Measurements from ENCODE around the gene TADA3. TPM values are rescaled to one million over a fixed set of nuclear protein-coding genes. Genes with fewer than 3 reads are reported as not detected.

Gene TADA3
- total RNA-seq, 6 experiments from 2014 or later: 69.2 to 84.9 (median 77.0) TPM

DNA sequence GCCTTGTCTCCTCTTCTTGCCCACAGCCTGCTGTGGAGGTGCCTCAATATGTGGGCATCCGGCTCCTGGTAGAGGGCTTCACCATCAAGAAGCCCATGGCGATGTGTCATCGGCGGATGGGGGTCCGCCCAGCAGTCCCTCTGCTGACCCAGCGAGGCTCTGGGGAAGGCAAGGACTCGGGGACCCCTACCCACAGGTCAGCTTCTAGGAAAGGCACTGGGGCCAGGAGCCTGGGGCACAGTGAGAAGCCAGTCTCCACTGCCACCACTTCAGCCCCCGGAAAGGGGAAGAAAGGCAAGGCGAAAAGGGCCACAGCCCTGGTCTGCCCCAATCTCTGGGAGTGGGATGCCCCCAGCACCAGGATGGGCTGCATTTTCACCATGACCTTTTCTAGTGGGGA is 40.8 kb upstream of the TADA3 start:
- Mint-ChIP-seq H3K4me1 (ENCODE audit: low read depth) (no peaks in the 10 kb centered on the region), H3K27ac (no peak overlapping the region), H3K9me3 (no peaks in the 10 kb centered on the region), H3K36me3 (ENCODE audit: low read depth) (no peaks in the 10 kb centered on the region), H3K27me3 (ENCODE audit: insufficient read depth) (no peaks in the 10 kb centered on the region; the same call in 1 of the 2 replicates), H3K4me3 (no peak overlapping the region)
- TF ChIP-seq, protein P1, sequence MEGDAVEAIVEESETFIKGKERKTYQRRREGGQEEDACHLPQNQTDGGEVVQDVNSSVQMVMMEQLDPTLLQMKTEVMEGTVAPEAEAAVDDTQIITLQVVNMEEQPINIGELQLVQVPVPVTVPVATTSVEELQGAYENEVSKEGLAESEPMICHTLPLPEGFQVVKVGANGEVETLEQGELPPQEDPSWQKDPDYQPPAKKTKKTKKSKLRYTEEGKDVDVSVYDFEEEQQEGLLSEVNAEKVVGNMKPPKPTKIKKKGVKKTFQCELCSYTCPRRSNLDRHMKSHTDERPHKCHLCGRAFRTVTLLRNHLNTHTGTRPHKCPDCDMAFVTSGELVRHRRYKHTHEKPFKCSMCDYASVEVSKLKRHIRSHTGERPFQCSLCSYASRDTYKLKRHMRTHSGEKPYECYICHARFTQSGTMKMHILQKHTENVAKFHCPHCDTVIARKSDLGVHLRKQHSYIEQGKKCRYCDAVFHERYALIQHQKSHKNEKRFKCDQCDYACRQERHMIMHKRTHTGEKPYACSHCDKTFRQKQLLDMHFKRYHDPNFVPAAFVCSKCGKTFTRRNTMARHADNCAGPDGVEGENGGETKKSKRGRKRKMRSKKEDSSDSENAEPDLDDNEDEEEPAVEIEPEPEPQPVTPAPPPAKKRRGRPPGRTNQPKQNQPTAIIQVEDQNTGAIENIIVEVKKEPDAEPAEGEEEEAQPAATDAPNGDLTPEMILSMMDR (IDR thresholded peaks at IDR 0.05): no peak
- DNase-seq: no peak

DNA sequence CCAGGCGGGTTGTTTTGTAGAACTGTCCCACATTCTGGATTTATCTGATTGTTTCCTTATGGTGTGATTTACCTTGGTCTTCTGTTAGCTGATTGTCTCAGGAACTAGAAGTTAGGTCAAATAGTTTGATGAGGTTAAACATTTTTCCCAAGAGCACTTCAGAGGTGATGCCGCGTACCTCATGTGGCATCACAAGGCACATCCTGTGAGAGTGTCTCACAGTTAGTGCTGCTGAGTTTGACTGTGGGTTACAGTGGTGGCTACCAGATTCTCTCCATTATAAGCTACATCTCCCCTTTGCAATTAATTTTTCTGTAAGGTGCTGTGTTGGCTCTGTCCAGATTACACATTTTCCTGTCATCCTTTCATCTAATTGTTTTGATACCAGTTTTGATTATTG is 39.0 kb upstream of the TADA3 start:
- Mint-ChIP-seq H3K27me3 (ENCODE audit: insufficient read depth) (peaks cover 2% of the 10 kb centered on the region), H3K9me3 (no peaks in the 10 kb centered on the region), H3K36me3 (ENCODE audit: low read depth) (no peaks in the 10 kb centered on the region; the same call in 1 of the 2 replicates), H3K27ac (no peak overlapping the region), H3K4me1 (ENCODE audit: low read depth) (no peaks in the 10 kb centered on the region), H3K4me3 (no peak overlapping the region)
- TF ChIP-seq, protein P1 (IDR thresholded peaks at IDR 0.05): no peak
- no peak for DNase-seq

DNA sequence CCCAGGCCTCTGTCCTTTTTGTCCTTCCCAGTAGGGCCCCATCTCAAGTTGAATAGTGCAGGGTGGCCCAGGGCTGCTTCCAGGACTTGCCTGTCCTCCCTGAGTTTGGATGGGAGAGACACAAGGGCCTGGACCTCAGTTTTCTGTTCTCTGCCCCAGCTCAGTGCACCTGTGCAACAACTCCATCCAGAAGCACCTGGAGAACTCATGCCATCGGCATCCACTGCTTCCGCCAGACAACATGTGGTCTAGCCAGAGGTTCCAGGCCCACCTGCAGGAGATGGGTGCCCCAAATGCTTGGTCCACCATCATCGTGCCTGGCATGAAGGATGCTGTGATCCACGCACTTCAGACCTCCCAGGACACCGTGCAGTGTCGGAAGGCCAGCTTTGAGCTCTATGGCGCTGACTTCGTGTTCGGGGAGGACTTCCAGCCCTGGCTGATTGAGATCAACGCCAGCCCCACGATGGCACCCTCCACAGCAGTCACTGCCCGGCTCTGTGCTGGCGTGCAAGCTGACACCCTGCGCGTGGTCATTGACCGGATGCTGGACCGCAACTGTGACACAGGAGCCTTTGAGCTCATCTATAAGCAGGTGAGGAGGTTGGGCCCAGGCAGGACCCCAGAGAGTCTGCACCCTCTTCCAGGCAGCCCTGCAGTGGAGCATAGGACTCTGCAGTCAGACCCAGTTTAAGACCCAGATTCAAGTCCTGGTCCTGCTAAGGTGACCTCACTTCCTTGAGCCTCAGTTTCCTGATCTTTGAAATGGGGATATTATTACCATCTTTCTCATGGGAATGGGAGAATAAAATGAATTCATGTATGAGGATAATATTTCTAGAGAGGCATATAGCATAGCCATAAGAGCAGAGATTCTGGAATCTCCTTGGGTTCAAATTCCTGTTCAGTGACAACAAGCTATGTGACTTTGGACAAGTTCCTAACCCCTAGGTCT is 36.8 kb upstream of the TADA3 start:
- H3K4me3 Mint-ChIP-seq: no peak overlapping the region
- peaks cover 2% of the 10 kb centered on the region; the same call in 1 of the 2 replicates for H3K27me3 Mint-ChIP-seq (ENCODE audit: insufficient read depth)
- no peaks in the 10 kb centered on the region; the same call in 1 of the 2 replicates for H3K36me3 Mint-ChIP-seq (ENCODE audit: low read depth)
- no peaks in the 10 kb centered on the region for H3K4me1 Mint-ChIP-seq (ENCODE audit: low read depth)
- DNase-seq: no peak
- TF ChIP-seq, protein P1 (IDR thresholded peaks at IDR 0.05): no peak
- H3K27ac Mint-ChIP-seq: no peak overlapping the region
- H3K9me3 Mint-ChIP-seq: no peaks in the 10 kb centered on the region

DNA sequence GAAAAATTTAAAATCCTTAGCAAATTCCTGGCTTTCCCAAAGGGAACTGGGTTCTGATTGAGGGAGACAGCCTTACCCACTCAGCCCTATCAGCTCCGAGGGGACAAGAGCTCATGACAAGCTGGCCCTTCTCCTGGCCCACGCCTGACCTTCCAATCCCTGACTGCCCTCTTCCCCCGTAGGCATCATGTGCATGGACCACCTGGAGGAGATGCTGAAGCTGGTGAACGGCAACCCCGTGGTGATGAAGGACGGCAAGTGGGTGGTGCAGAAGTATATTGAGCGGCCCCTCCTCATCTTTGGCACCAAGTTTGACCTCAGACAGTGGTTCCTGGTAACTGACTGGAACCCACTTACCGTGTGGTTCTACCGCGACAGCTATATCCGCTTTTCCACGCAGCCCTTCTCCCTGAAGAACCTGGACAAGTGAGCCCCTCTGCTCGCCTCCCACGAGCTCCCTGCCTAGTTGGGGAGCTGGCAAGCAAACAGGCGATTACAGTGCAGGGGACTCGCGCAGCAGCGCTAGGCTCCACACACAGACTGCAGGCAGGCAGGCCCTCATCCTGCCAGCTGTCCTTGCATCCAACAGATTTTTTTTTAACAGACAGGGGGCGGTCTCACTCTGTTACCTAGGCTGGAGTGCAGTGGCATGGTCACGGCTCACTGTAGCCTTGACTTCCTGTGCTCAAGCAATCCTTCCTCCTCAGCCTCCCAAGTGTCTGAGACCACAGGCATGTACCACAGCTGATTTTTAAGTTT is 34.7 kb upstream of the TADA3 start:
- H3K27ac Mint-ChIP-seq: no peak overlapping the region
- H3K27me3 Mint-ChIP-seq (ENCODE audit: insufficient read depth): peaks cover 2% of the 10 kb centered on the region; the same call in 1 of the 2 replicates
- peak; percentile 12 for DNase-seq
- H3K4me1 Mint-ChIP-seq (ENCODE audit: low read depth): no peaks in the 10 kb centered on the region
- TF ChIP-seq, protein P1 (IDR thresholded peaks at IDR 0.05): peak; percentile 67
- H3K9me3 Mint-ChIP-seq: no peaks in the 10 kb centered on the region
- no peak overlapping the region for H3K4me3 Mint-ChIP-seq
- no peaks in the 10 kb centered on the region; the same call in 1 of the 2 replicates for H3K36me3 Mint-ChIP-seq (ENCODE audit: low read depth)

DNA sequence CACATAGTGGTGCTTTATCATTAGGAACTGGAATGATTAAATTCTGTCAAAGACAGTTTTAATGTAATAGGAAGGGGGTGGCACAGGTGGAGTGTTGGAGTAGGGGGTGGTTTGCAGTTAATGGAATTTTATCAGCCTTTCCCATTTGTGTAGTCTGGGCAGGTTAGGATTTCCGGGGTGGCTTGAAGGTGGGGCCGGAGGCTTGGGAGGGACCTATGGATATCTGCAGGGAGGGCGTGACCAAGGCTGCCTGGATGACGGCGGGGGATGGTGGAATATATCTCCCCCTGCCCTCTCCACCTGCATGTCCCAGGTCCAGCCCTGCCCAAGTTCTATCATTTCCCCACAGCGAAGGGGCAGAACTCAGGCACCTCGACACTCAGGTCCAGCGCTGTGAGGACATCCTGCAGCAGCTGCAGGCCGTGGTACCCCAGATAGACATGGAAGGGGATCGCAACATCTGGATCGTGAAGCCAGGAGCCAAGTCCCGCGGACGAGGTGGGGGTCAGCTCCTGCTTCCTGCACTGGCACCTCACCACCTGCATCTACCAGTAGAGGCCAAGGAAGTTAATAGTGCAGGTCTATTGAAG is 33.3 kb upstream of the TADA3 start:
- no peak for DNase-seq

More for the DNA sequence above, 33.3 kb upstream of the TADA3 start:
- no peak overlapping the region for H3K4me3 Mint-ChIP-seq
- no peaks in the 10 kb centered on the region for H3K9me3 Mint-ChIP-seq
- TF ChIP-seq, protein P1 (IDR thresholded peaks at IDR 0.05): no peak
- no peak overlapping the region for H3K27ac Mint-ChIP-seq
- no peaks in the 10 kb centered on the region for H3K4me1 Mint-ChIP-seq (ENCODE audit: low read depth)
- H3K36me3 Mint-ChIP-seq (ENCODE audit: low read depth): no peaks in the 10 kb centered on the region; the same call in 1 of the 2 replicates
- peaks cover 2% of the 10 kb centered on the region; the same call in 1 of the 2 replicates for H3K27me3 Mint-ChIP-seq (ENCODE audit: insufficient read depth)

Data from HFFc6 (cell line).